Kidney (tissue), 14 donors: ENCODE results near the gene LAMA4. TPM values are rescaled to one million over a fixed set of nuclear protein-coding genes. Genes with fewer than 3 reads are reported as not detected.

ENCODE experiments used
- DNase-seq, 5 donors: peaks; one replicate each; pipeline ENCODE4 v3.0.0-alpha.2; 2013 to 2020
- FAIRE-seq: peaks from 2 replicates; lab custom pipeline; 2012; peaks lifted over from hg19 to GRCh38; lab: Jason Lieb, UNC
- H3K27ac ChIP-seq, 2 donors: one replicate each; pipeline ENCODE4 v1.7.0; 2013; ENCODE audit warnings: low read depth in 2 of 2, low read length in 2 of 2, inconsistent platforms in 1 of 2
- H3K27me3 ChIP-seq: one replicate; pipeline ENCODE4 v1.7.1; 2013; ENCODE audit warnings: low read length, inconsistent platforms; ENCODE audit not compliant: control insufficient read depth, insufficient read depth
- H3K36me3 ChIP-seq, 3 donors: one replicate each; pipeline versions ENCODE4 v1.7.0 to v1.7.1; 2013; ENCODE audit warnings: low read length in 3 of 3, control low read depth in 1 of 3, inconsistent platforms in 1 of 3; ENCODE audit not compliant: insufficient read depth in 3 of 3, control insufficient read depth in 2 of 3
- H3K4me1 ChIP-seq, 3 donors: one replicate each; pipeline versions ENCODE4 v1.7.0 to v1.7.1; 2013; ENCODE audit warnings: low read length in 3 of 3, inconsistent platforms in 1 of 3, low read depth in 1 of 3; ENCODE audit not compliant: control insufficient read depth in 2 of 3, insufficient read depth in 2 of 3
- H3K4me3 ChIP-seq, 3 donors: one replicate each; pipeline versions ENCODE4 v1.7.0 to v1.8.1; 2013; ENCODE audit warnings: low read length in 3 of 3, control low read depth in 1 of 3, inconsistent platforms in 1 of 3
- H3K9ac ChIP-seq, 3 donors: one replicate each; pipeline versions ENCODE4 v1.7.0 to v1.7.1; 2013; ENCODE audit warnings: low read length in 3 of 3, control low read depth in 1 of 3, inconsistent platforms in 1 of 3
- H3K9me3 ChIP-seq, 3 donors: one replicate each; pipeline versions ENCODE4 v1.7.0 to v1.7.1; 2013; ENCODE audit warnings: low read length in 3 of 3, control low read depth in 1 of 3, inconsistent platforms in 1 of 3; ENCODE audit not compliant: control insufficient read depth in 2 of 3, insufficient read depth in 1 of 3
- intact Hi-C: fragments of 100-400 bp; cut with DNase I; formaldehyde crosslinking; loops from one replicate; pipeline ENCODE4 v1.11.1; 2022
- polyA plus RNA-seq: library from polyadenylated mRNA; stranded (reverse); fragments of 350-450 nt; fragmentation: Illumina TruSeq; extraction: RNeasy Lipid Tissue Mini Kit (QIAGEN cat#74804); gene quantifications from one replicate; pipeline ENCODE4 v1.2.3, GENCODE V29; 2014; ENCODE audit warnings: low read depth, low replicate concordance; ENCODE audit not compliant: insufficient read depth
- total RNA-seq: library from RNA; stranded (reverse); fragmentation: NEBNext Ultra II Directional; extraction: Animal tissue kit (Norgen Biotek cat#: 25700); gene quantifications from one replicate; pipeline ENCODE4 v1.2.1, GENCODE V29; 2021
- TF ChIP-seq, protein P1 (sequence below): IDR thresholded peaks from 3 replicates; pipeline ENCODE4 v1.5.1; 2012; ENCODE audit warnings: mild to moderate bottlenecking, moderate library complexity, borderline replicate concordance; ENCODE audit not compliant: insufficient read depth; ENCODE audit errors: extremely low read depth
- donor health status: control.
- donor health status: control.
- donor health status: control.
- donor health status: control.
- donor health status: control.
- donor health status: DM: yes; HTN: yes; CAD: no.
- donor health status: Normal renal cell carcinoma (clear cell type).

LAMA4 gene
- total and polyA plus RNA-seq, 2 donors from 2014 or later: 5.6 to 20.7 TPM

DNA sequence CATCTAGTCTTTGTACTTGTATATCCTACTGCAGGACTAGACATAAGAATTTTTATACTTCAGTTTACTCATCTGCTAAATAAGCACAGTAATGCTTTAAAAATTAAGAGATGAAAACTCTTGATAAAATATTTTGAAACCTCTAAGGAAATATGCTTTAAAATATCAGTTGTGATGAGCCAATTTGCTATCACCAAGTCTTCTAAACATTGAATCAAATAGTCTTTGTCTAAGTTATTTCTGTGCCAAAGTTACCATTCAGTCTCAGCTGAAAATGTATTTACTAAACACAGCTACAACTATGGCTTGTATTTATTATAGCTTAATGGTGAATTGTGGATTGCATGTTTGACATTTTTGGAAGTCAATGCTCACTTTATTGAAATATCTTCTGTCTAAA, 46.5 kb upstream of the LAMA4 start:
- intact Hi-C loops: no loop called here
- H3K9me3 ChIP-seq: no peaks in the 10 kb centered on the region
- TF ChIP-seq, protein P1, sequence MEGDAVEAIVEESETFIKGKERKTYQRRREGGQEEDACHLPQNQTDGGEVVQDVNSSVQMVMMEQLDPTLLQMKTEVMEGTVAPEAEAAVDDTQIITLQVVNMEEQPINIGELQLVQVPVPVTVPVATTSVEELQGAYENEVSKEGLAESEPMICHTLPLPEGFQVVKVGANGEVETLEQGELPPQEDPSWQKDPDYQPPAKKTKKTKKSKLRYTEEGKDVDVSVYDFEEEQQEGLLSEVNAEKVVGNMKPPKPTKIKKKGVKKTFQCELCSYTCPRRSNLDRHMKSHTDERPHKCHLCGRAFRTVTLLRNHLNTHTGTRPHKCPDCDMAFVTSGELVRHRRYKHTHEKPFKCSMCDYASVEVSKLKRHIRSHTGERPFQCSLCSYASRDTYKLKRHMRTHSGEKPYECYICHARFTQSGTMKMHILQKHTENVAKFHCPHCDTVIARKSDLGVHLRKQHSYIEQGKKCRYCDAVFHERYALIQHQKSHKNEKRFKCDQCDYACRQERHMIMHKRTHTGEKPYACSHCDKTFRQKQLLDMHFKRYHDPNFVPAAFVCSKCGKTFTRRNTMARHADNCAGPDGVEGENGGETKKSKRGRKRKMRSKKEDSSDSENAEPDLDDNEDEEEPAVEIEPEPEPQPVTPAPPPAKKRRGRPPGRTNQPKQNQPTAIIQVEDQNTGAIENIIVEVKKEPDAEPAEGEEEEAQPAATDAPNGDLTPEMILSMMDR: no peak
- FAIRE-seq (no peak), DNase-seq (no peak)
- H3K4me1 ChIP-seq: no peaks in the 10 kb centered on the region
- no peak overlapping the region for H3K9ac ChIP-seq
- H3K36me3 ChIP-seq: no peaks in the 10 kb centered on the region
- H3K4me3 ChIP-seq: no peak overlapping the region
- no peaks in the 10 kb centered on the region for H3K27me3 ChIP-seq
- no peak overlapping the region for H3K27ac ChIP-seq

DNA sequence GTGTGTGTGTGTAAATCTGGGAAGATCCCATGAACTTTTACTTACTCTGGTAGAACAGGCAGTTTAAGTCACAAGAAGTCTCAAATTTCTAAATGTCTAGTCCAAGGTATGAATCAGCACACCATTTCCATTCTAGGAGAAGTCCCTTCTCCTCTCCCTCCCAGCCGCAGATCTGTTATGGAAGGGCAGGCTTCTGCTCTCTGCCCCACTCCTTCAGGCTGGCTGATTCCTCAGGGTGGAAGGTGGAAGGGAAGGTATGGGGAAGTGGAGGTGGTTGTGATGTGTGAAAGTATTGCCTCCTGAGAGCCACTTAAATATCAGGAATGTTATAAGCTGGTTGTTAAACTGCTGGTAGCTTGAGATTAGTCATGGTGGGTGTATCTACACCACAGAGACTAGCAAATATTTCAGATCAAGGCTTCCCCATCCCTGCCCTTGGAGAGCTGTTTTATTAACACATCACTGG, 44.5 kb upstream of the LAMA4 start:
- Histone ChIP-seq H3K4me3 (no peak overlapping the region), H3K36me3 (no peaks in the 10 kb centered on the region), H3K4me1 (no peaks in the 10 kb centered on the region), H3K9me3 (no peaks in the 10 kb centered on the region), H3K27ac (no peak overlapping the region), H3K27me3 (no peaks in the 10 kb centered on the region), H3K9ac (no peak overlapping the region)
- intact Hi-C loops: no loop called here
- DNase-seq (no peak), FAIRE-seq (no peak)
- TF ChIP-seq, protein P1: no peak

DNA sequence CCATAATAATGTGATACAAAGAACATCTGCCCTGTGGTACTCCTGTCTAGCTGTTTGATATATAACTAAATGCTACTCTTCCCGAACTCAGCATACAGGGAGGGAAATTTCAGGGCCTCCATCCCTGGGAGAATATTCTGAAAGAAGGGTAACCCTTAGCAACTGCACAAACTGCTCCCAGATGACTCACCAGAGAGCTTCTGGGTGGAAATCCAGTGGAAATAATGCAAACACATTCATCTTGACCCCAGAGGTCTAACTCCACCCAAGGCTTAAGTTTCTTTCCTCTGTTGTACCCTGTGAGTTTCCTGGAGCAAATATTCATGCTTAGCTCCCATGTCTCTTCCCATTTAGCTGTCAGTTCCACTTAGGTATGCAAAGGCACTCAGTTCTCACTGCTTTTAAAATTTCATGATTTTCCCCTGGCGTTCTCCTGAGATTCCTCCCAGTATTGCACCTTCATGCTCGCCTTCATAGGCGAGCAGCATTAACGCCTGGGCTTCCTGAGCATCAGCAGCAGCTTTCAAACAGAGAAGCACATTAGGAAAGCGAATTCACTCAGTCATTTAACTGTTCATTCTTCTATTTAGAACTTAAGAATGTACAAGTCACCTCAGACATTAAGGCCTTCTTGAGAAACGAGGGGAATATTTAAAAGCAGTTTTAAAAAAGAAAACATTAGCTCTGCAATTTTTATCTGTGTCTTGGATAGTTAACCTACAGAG, 43.8 kb upstream of the LAMA4 start:
- Histone ChIP-seq H3K4me1 (no peaks in the 10 kb centered on the region), H3K9me3 (no peaks in the 10 kb centered on the region), H3K4me3 (no peak overlapping the region), H3K9ac (no peak overlapping the region), H3K36me3 (no peaks in the 10 kb centered on the region), H3K27me3 (no peaks in the 10 kb centered on the region), H3K27ac (no peak overlapping the region)
- FAIRE-seq: no peak
- DNase-seq: peak in 1 of 5 donors; percentile 53
- TF ChIP-seq, protein P1: no peak
- intact Hi-C loops: no loop called here

DNA sequence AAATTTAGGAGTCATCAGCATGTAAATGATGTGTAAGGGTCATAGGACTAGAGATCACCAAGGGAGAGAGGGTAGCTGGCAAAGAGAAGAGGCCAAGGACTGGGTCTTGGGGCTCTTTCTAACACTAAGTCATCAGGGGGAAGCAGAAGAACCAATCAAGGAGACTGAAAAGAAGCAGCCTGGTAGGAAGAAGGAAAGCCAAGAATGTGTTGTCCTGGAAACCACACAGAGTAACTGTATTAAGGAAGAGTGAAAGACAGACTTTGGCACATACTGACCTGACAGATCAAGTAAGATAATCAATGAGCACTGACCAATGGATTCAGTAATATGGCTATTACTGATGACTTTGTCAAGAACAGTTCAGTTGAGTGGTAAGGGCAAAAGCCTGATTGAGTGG, 42.3 kb upstream of the LAMA4 start:
- FAIRE-seq: no peak
- H3K27ac ChIP-seq: no peak overlapping the region
- TF ChIP-seq, protein P1: no peak

More for the DNA sequence above, 42.3 kb upstream of the LAMA4 start:
- Histone ChIP-seq H3K4me3 (no peak overlapping the region), H3K36me3 (no peaks in the 10 kb centered on the region), H3K4me1 (no peaks in the 10 kb centered on the region), H3K9ac (no peak overlapping the region), H3K9me3 (no peaks in the 10 kb centered on the region), H3K27me3 (no peaks in the 10 kb centered on the region)
- DNase-seq: no peak
- intact Hi-C loops: no loop called here
